ENCODE results near the gene ALAD.
A peak's percentile ranks its signal among the peaks of the same experiment; 100 is the strongest.
"Not testable (repeated sequence)": the region's sequence is repeated elsewhere in the genome, so short reads cannot be mapped to it uniquely, and the experiment has no call there.

ALAD gene

GRCh38 chr9:113401027-113401792 lies at the start of gene ALAD:
Gene ALAD, minus strand, starts transcription at chr9:113401284. Its CDS starts 7,725 bp downstream, at chr9:113393559.
- peak; percentile 79 for DNase-seq (ENCODE audit: low read depth, low spot score)
- H3K27ac ChIP-seq: peak within 1 kb of the TSS; percentile 12

- no peak for DNase-seq (ENCODE audit: low read depth, low spot score)
- H3K27ac ChIP-seq: no peak overlapping the region
These were observed 48.3 kb upstream of the ALAD start for GRCh38 chr9:113449376-113449775.

- H3K27ac ChIP-seq: no peak overlapping the region
- DNase-seq (ENCODE audit: low read depth, low spot score): no peak
These were observed 45.2 kb upstream of the ALAD start for GRCh38 chr9:113446323-113446740.

GRCh38 chr9:113444736-113445135 lies 43.7 kb upstream of the ALAD start:
- H3K27ac ChIP-seq: no peak overlapping the region
- no peak for DNase-seq (ENCODE audit: low read depth, low spot score)

- DNase-seq (ENCODE audit: low read depth, low spot score); H3K27ac ChIP-seq: not testable (repeated sequence)
These were observed 36.6 kb upstream of the ALAD start for GRCh38 chr9:113437716-113438115.

GRCh38 chr9:113436728-113437515 lies 35.8 kb upstream of the ALAD start:
- no peak for DNase-seq (ENCODE audit: low read depth, low spot score)
- H3K27ac ChIP-seq: no peak overlapping the region

GRCh38 chr9:113431191-113431590 lies 30.1 kb upstream of the ALAD start:
- no peak overlapping the region for H3K27ac ChIP-seq
- no peak for DNase-seq (ENCODE audit: low read depth, low spot score)

GRCh38 chr9:113428062-113428615 lies 27.1 kb upstream of the ALAD start:
- DNase-seq (ENCODE audit: low read depth, low spot score): no peak

GRCh38 chr9:113427629-113428028 lies 26.5 kb upstream of the ALAD start:
- H3K27ac ChIP-seq: no peak overlapping the region
- DNase-seq (ENCODE audit: low read depth, low spot score): no peak

More at GRCh38 chr9:113428062-113428615, 27.1 kb upstream of the ALAD start:
- no peak overlapping the region for H3K27ac ChIP-seq

GRCh38 chr9:113426701-113427100 lies 25.6 kb upstream of the ALAD start:
- no peak for DNase-seq (ENCODE audit: low read depth, low spot score)

GRCh38 chr9:113425072-113425471 lies 24.0 kb upstream of the ALAD start:
- no peak overlapping the region for H3K27ac ChIP-seq

More at GRCh38 chr9:113426701-113427100, 25.6 kb upstream of the ALAD start:
- H3K27ac ChIP-seq: no peak overlapping the region

GRCh38 chr9:113421726-113422125 lies 20.6 kb upstream of the ALAD start:
- DNase-seq (ENCODE audit: low read depth, low spot score): no peak
- H3K27ac ChIP-seq: no peak overlapping the region

More at GRCh38 chr9:113425072-113425471, 24.0 kb upstream of the ALAD start:
- no peak for DNase-seq (ENCODE audit: low read depth, low spot score)

- no peak overlapping the region for H3K27ac ChIP-seq
- no peak for DNase-seq (ENCODE audit: low read depth, low spot score)
These were observed 16.3 kb upstream of the ALAD start for GRCh38 chr9:113417370-113417769.

GRCh38 chr9:113416149-113416721 lies 15.2 kb upstream of the ALAD start:
- no peak overlapping the region for H3K27ac ChIP-seq
- DNase-seq (ENCODE audit: low read depth, low spot score): no peak

GRCh38 chr9:113410207-113410864 lies 9.3 kb upstream of the ALAD start, which contains the start of the genes C9orf43 and POLE3:
Gene C9orf43, plus strand, starts transcription at chr9:113410747. Its CDS starts 2,747 bp downstream, at chr9:113413494.
Gene POLE3, minus strand, starts transcription at chr9:113410675. Its CDS starts 382 bp downstream, at chr9:113410293.
- peak; percentile 72 for DNase-seq (ENCODE audit: low read depth, low spot score)
- peak within 1 kb of the TSS; percentile 94 for H3K27ac ChIP-seq

GRCh38 chr9:113409883-113410206 lies 8.8 kb upstream of the ALAD start:
- DNase-seq (ENCODE audit: low read depth, low spot score): no peak
- H3K27ac ChIP-seq: peak overlapping the region; percentile 94

GRCh38 chr9:113409481-113409880 lies 8.4 kb upstream of the ALAD start:
- peak overlapping the region; percentile 94 for H3K27ac ChIP-seq
- DNase-seq (ENCODE audit: low read depth, low spot score): no peak

GRCh38 chr9:113406873-113407511 lies 5.9 kb upstream of the ALAD start:
- H3K27ac ChIP-seq; DNase-seq (ENCODE audit: low read depth, low spot score): not testable (repeated sequence)

- H3K27ac ChIP-seq; DNase-seq (ENCODE audit: low read depth, low spot score): not testable (repeated sequence)
These were observed 5.3 kb upstream of the ALAD start for GRCh38 chr9:113406353-113406752.
